ENCODE data around the gene CTSA.

Gene CTSA

GRCh38 chr20:45890985-45891983 lies at the start of gene CTSA, which contains the start of gene NEURL2:
TSS of gene CTSA (plus strand) at chr20:45891335. CDS start at chr20:45891569, 234 bp downstream.
TSS of gene NEURL2 (minus strand) at chr20:45891208. CDS start at chr20:45890991, 217 bp downstream.
- DNase-seq = peak; percentile 87

GRCh38 chr20:45841407-45842129 lies 49.6 kb upstream of the CTSA start:
- DNase-seq = no peak

- DNase-seq = no peak
These were observed 48.8 kb upstream of the CTSA start for GRCh38 chr20:45842169-45842812.

GRCh38 chr20:45843506-45843905 lies 47.6 kb upstream of the CTSA start:
- no peak for DNase-seq

GRCh38 chr20:45845452-45845851 lies 45.7 kb upstream of the CTSA start:
- DNase-seq = no peak

GRCh38 chr20:45848421-45848820 lies 42.7 kb upstream of the CTSA start:
- DNase-seq = no peak

GRCh38 chr20:45848969-45849582 lies 42.1 kb upstream of the CTSA start:
- no peak for DNase-seq

GRCh38 chr20:45850238-45850637 lies 40.9 kb upstream of the CTSA start:
- DNase-seq = no peak

- no peak for DNase-seq
These were observed 40.2 kb upstream of the CTSA start for GRCh38 chr20:45850926-45851325.

- no peak for DNase-seq
These were observed 39.6 kb upstream of the CTSA start for GRCh38 chr20:45851501-45851900.

- DNase-seq = no peak
These were observed 38.8 kb upstream of the CTSA start for GRCh38 chr20:45852326-45852725.

GRCh38 chr20:45853484-45853883 lies 37.7 kb upstream of the CTSA start:
- DNase-seq = no peak

GRCh38 chr20:45857114-45857881 lies 33.8 kb upstream of the CTSA start, which contains the start of the genes ACOT8 and ZSWIM3:
TSS of gene ACOT8 (minus strand) at chr20:45857392. CDS start at chr20:45857315, 77 bp downstream.
TSS of gene ZSWIM3 (plus strand) at chr20:45857614. CDS start at chr20:45857826, 212 bp downstream.
- DNase-seq = peak; percentile 89

- DNase-seq = peak; percentile 28
These were observed 33.3 kb upstream of the CTSA start for GRCh38 chr20:45857882-45858216.

GRCh38 chr20:45859916-45860315 lies 31.2 kb upstream of the CTSA start:
- DNase-seq = no peak

GRCh38 chr20:45860560-45861220 lies 30.4 kb upstream of the CTSA start:
- no peak for DNase-seq

GRCh38 chr20:45861221-45862075 lies 29.7 kb upstream of the CTSA start:
- DNase-seq = no peak

- DNase-seq = no peak
These were observed 27.3 kb upstream of the CTSA start for GRCh38 chr20:45863543-45864470.

- DNase-seq = no peak
These were observed 24.7 kb upstream of the CTSA start for GRCh38 chr20:45866454-45866853.

All from activated naive CD4-positive, alpha-beta T cell treated with anti-CD3 and anti-CD28 coated beads, Interleukin-2, amount 50 U/mL, for 16 hours (primary cell).